Neural crest cell (in vitro differentiated cells): ENCODE data around the gene TRABD. TPM values are rescaled to one million over a fixed set of nuclear protein-coding genes. Genes with fewer than 3 reads are reported as not detected.

Experiments
- DNase-seq: peaks from one replicate; pipeline ENCODE4 v3.0.0; 2021; ENCODE audit warnings: low read depth, mixed read lengths, low spot score
- H3K27ac Mint-ChIP-seq: one replicate; pipeline ENCODE4 v1.8.0; 2021; ENCODE audit warnings: mild to moderate bottlenecking, mixed read lengths; ENCODE audit not compliant: unreplicated experiment
- H3K27me3 Mint-ChIP-seq: 2 replicates; pipeline ENCODE4 v1.8.0; 2021; ENCODE audit warnings: low read depth, mild to moderate bottlenecking, mixed read lengths
- H3K36me3 Mint-ChIP-seq: 2 replicates; pipeline ENCODE4 v1.8.0; 2021; ENCODE audit warnings: low read depth, mild to moderate bottlenecking, mixed read lengths
- H3K4me1 Mint-ChIP-seq: 2 replicates; pipeline ENCODE4 v1.8.0; 2021; ENCODE audit warnings: mixed read lengths
- H3K4me3 Mint-ChIP-seq: one replicate; pipeline ENCODE4 v1.8.0; 2021; ENCODE audit warnings: mild to moderate bottlenecking, mixed read lengths
- H3K9me3 Mint-ChIP-seq: 2 replicates; pipeline ENCODE4 v1.8.0; 2021; ENCODE audit warnings: mixed read lengths
- CTCF ChIP-seq: fragments of 200-600 bp; sonication (generic); conservative IDR thresholded peaks from 2 replicates; pipeline ENCODE4 v1.5.0; 2021; ENCODE audit warnings: antibody characterized with exemption, mild to moderate bottlenecking
- total RNA-seq: library from RNA; stranded (reverse); gene quantifications from 2 replicates; pipeline ENCODE4 v1.2.1, GENCODE V29; 2021

Gene TRABD
- total RNA-seq, 1 donor from 2014 or later, result 45.7 TPM

GRCh38 chr22:50189849-50190181 lies 4.1 kb downstream of the TRABD start:
- no peak for DNase-seq
- H3K9me3 Mint-ChIP-seq, result no peaks in the 10 kb centered on the region
- no peaks in the 10 kb centered on the region for H3K27me3 Mint-ChIP-seq
- H3K36me3 Mint-ChIP-seq, result no peaks in the 10 kb centered on the region
- H3K4me1 Mint-ChIP-seq, result peaks cover 12% of the 10 kb centered on the region
- H3K4me3 Mint-ChIP-seq, result no peak overlapping the region
- no peak overlapping the region for H3K27ac Mint-ChIP-seq
- no peak for TF ChIP-seq CTCF

- H3K27me3 Mint-ChIP-seq, result no peaks in the 10 kb centered on the region
- no peaks in the 10 kb centered on the region for H3K9me3 Mint-ChIP-seq
- H3K4me3 Mint-ChIP-seq, result no peak overlapping the region
- H3K4me1 Mint-ChIP-seq, result peaks cover 11% of the 10 kb centered on the region
- TF ChIP-seq CTCF, result no peak
- no peak overlapping the region for H3K27ac Mint-ChIP-seq
- H3K36me3 Mint-ChIP-seq, result no peaks in the 10 kb centered on the region
- no peak for DNase-seq
Measured at GRCh38 chr22:50190182-50190940, 4.6 kb downstream of the TRABD start.

- Mint-ChIP-seq H3K9me3 (no peaks in the 10 kb centered on the region), H3K4me3 (peak overlapping the region; percentile 65), H3K36me3 (no peaks in the 10 kb centered on the region), H3K27me3 (no peaks in the 10 kb centered on the region), H3K27ac (no peak overlapping the region), H3K4me1 (peaks cover 9% of the 10 kb centered on the region)
- DNase-seq, result no peak
- no peak for TF ChIP-seq CTCF
Measured at GRCh38 chr22:50190941-50191741, 5.4 kb downstream of the TRABD start.

DNA sequence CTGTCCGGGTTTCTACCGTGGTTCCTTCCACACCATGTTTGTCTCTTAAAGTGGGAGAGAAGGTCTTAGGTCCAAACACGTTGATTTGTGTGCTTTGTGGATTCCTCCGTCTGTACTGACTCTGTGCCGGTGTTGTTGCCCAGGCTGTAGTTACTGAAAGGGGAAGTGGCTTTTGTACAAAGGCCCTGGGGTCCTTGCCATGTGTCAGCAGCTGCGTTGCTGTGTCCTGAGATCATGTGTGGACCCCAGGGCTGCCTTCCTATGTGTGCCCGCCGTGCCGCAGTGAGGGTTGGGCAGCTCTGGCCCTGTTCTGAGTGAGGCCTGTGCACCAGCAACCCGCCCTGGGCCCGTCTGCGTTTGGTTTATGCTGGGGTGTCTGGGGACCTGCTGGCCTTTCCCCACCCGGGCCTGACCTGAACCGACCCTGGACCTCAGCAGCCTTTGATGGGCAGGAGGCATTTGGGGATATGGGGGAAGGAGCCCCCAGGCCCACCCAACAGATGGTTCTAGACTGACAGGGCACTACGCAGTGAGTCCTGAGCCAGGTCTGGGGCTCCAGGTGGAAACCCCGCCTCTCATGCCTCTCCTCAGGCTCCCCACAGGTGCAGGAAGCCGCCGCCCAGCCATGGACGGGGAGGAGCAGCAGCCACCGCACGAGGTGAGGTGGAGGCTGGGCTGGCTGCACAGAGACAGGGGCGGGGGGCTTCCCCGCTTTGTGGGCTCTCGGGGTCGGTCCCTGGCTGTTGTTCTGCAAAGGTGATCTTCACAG lies 6.9 kb downstream of the TRABD start:
- TF ChIP-seq CTCF, result no peak
- Mint-ChIP-seq H3K4me1 (peaks cover 5% of the 10 kb centered on the region), H3K27me3 (no peaks in the 10 kb centered on the region), H3K9me3 (no peaks in the 10 kb centered on the region), H3K36me3 (no peaks in the 10 kb centered on the region), H3K4me3 (no peak overlapping the region), H3K27ac (no peak overlapping the region)
- no peak for DNase-seq

DNA sequence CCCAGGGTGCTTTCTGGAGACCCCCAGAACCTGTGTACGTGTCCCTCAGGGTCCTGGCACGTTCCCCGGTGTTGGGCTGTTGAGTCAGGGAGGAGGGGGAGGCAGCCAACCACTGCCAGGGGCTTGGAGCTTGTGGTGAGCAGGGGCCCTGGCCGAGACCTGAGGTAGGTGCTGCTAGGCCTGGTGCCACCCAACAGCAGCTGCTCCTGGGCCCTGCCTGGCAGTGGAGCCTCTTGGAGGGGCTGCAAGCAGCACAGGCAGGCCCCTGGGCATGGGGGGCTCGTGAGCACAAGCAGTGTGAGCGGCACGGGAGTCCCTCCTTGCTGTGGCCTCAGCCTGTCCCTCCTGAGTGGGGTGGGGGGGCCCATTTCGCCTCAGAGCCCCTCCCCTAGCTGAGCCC lies 7.9 kb downstream of the TRABD start:
- no peaks in the 10 kb centered on the region for H3K27me3 Mint-ChIP-seq
- H3K27ac Mint-ChIP-seq, result no peak overlapping the region
- no peak for TF ChIP-seq CTCF
- peaks cover 5% of the 10 kb centered on the region for H3K4me1 Mint-ChIP-seq
- DNase-seq, result no peak
- H3K36me3 Mint-ChIP-seq, result no peaks in the 10 kb centered on the region
- no peak overlapping the region for H3K4me3 Mint-ChIP-seq
- no peaks in the 10 kb centered on the region for H3K9me3 Mint-ChIP-seq
